Measurements from ENCODE around the gene KRTAP10-7. TPM values are rescaled to one million over a fixed set of nuclear protein-coding genes. Genes with fewer than 3 reads are reported as not detected.

KRTAP10-7 gene
- total and polyA plus RNA-seq, 9 of the 15 experiments (the other 6 are each of a cell fraction or from before 2014, with no cell fraction given) = not detected

DNA sequence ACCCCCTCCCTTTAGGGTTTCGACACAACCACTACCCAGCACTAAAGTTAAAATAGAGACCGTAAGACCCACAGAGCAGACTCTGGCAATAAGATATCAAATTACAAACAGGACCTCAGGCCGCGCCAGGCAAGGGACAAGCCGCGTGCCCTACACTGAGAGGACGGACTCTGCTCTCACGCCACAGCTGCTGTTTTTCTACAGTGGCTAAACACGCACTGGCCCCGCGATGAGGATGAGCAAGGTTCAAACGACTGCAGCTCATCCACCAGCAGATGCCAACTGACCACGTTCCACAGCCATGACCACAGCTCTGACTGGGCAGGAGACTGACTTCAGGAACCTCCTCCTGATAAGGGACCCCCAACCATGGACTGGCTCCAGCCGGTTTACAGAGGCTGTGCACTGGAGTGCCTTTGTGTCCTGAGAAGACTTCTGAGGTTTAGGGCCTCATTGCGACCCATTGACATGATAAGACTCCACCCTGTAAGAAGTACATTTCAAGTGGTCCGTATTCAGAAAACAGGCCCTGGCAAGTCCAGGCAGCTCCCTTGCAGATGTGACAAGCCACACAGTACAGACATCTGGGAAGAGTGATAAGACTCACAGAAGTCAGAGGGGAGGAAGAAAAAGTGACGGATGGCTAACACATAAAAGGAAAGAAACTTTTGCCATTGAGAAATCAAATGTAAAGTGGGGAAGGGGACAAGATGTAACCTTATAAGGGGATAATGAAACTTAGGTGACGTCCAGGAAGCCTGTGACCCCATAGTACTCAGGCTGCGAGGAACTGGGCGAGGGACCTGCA lies 6.6 kb upstream of the KRTAP10-7 start (continued):
- TF ChIP-seq ZNF785 (CRISPR knock-in tag; IDR thresholded peaks at IDR 0.05) (no peak), SMARCA5 (IDR thresholded peaks at IDR 0.05) (peak; percentile 66; the same call in 1 of the 2 replicates), HDAC1 (IDR thresholded peaks at IDR 0.05) (peak in 1 of 2 experiments; percentile 58; a peak in 1 of 4 replicates), CEBPB (tag; IDR thresholded peaks at IDR 0.05) (peak; percentile 83), CBX2 (IDR thresholded peaks at IDR 0.05; ENCODE audit: insufficient read depth, low read length, poor library complexity, severe bottlenecking) (no peak), SMARCA4 (IDR thresholded peaks at IDR 0.05) (peak; percentile 95), POLR3G (IDR thresholded peaks at IDR 0.05; ENCODE audit: extremely low read depth, insufficient read length, insufficient replicate concordance) (no peak), MYNN (IDR thresholded peaks at IDR 0.05) (no peak; the same call in 1 of the 2 replicates), MYNN (CRISPR knock-in tag; IDR thresholded peaks at IDR 0.05) (no peak), KDM1A (IDR thresholded peaks at IDR 0.05) (peak; percentile 72 to 84), CHD1 (IDR thresholded peaks at IDR 0.05; ENCODE audit: low read length) (no peak), POU5F1 (IDR thresholded peaks at IDR 0.05; ENCODE audit: borderline replicate concordance, low read depth, low read length, partially characterized antibody) (no peak), NR2C1 (IDR thresholded peaks at IDR 0.05) (no peak), NR2C1 (tag; IDR thresholded peaks at IDR 0.05) (peak; percentile 74), SMARCC2 (IDR thresholded peaks at IDR 0.05; ENCODE audit: low read depth) (peak; percentile 87), JUN (IDR thresholded peaks at IDR 0.05; ENCODE audit: borderline replicate concordance, low read depth, low read length) (peak; percentile 26; the same call in 1 of the 2 replicates), JUN (CRISPR knock-in tag; IDR thresholded peaks at IDR 0.05; ENCODE audit: borderline replicate concordance) (no peak), ZNF311 (CRISPR knock-in tag; IDR thresholded peaks at IDR 0.05) (no peak), RCOR1 (IDR thresholded peaks at IDR 0.05; ENCODE audit: borderline replicate concordance in 1 of 2, low read depth in 2 of 2, low read length in 2 of 2) (peak in 1 of 2 experiments; percentile 84; a peak in 2 of 4 replicates), C11orf30 (IDR thresholded peaks at IDR 0.05; ENCODE audit: low read depth) (no peak), CHD2 (IDR thresholded peaks at IDR 0.05; ENCODE audit: low read depth, low read length) (no peak)
- TF ChIP-seq, protein P1, sequence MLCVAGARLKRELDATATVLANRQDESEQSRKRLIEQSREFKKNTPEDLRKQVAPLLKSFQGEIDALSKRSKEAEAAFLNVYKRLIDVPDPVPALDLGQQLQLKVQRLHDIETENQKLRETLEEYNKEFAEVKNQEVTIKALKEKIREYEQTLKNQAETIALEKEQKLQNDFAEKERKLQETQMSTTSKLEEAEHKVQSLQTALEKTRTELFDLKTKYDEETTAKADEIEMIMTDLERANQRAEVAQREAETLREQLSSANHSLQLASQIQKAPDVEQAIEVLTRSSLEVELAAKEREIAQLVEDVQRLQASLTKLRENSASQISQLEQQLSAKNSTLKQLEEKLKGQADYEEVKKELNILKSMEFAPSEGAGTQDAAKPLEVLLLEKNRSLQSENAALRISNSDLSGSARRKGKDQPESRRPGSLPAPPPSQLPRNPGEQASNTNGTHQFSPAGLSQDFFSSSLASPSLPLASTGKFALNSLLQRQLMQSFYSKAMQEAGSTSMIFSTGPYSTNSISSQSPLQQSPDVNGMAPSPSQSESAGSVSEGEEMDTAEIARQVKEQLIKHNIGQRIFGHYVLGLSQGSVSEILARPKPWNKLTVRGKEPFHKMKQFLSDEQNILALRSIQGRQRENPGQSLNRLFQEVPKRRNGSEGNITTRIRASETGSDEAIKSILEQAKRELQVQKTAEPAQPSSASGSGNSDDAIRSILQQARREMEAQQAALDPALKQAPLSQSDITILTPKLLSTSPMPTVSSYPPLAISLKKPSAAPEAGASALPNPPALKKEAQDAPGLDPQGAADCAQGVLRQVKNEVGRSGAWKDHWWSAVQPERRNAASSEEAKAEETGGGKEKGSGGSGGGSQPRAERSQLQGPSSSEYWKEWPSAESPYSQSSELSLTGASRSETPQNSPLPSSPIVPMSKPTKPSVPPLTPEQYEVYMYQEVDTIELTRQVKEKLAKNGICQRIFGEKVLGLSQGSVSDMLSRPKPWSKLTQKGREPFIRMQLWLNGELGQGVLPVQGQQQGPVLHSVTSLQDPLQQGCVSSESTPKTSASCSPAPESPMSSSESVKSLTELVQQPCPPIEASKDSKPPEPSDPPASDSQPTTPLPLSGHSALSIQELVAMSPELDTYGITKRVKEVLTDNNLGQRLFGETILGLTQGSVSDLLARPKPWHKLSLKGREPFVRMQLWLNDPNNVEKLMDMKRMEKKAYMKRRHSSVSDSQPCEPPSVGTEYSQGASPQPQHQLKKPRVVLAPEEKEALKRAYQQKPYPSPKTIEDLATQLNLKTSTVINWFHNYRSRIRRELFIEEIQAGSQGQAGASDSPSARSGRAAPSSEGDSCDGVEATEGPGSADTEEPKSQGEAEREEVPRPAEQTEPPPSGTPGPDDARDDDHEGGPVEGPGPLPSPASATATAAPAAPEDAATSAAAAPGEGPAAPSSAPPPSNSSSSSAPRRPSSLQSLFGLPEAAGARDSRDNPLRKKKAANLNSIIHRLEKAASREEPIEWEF (CRISPR knock-in tag; IDR thresholded peaks at IDR 0.05) = peak; percentile 93
- TF ChIP-seq, protein P2, sequence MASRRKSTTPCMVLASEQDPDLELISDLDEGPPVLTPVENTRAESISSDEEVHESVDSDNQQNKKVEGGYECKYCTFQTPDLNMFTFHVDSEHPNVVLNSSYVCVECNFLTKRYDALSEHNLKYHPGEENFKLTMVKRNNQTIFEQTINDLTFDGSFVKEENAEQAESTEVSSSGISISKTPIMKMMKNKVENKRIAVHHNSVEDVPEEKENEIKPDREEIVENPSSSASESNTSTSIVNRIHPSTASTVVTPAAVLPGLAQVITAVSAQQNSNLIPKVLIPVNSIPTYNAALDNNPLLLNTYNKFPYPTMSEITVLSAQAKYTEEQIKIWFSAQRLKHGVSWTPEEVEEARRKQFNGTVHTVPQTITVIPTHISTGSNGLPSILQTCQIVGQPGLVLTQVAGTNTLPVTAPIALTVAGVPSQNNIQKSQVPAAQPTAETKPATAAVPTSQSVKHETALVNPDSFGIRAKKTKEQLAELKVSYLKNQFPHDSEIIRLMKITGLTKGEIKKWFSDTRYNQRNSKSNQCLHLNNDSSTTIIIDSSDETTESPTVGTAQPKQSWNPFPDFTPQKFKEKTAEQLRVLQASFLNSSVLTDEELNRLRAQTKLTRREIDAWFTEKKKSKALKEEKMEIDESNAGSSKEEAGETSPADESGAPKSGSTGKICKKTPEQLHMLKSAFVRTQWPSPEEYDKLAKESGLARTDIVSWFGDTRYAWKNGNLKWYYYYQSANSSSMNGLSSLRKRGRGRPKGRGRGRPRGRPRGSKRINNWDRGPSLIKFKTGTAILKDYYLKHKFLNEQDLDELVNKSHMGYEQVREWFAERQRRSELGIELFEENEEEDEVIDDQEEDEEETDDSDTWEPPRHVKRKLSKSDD (conservative IDR thresholded peaks at IDR 0.05; ENCODE audit: low read length) = no peak
